HepG2 (cell line): ENCODE results near the gene MT1F. TPM values are rescaled to one million over a fixed set of nuclear protein-coding genes. Genes with fewer than 3 reads are reported as not detected.

Experiments
- ARNT2 ChIP-seq: sonication (generic); formaldehyde crosslinking; IDR thresholded peaks from 2 replicates; pipeline ENCODE4 v1.8.0; 2022; ENCODE audit warnings: mild to moderate bottlenecking, low read depth, missing genetic modification reagents, moderate library complexity
- HNRNPH1 ChIP-seq: fragments of 200-400 bp; formaldehyde crosslinking; optimal IDR thresholded peaks from 2 replicates; pipeline ENCODE3; 2017; ENCODE audit warnings: mild to moderate bottlenecking, low read depth, low read length
- ISL2 ChIP-seq: sonication (generic); formaldehyde crosslinking; IDR thresholded peaks from 2 replicates; pipeline ENCODE4 v1.5.0; 2020; ENCODE audit warnings: missing genetic modification reagents
- RAD21 ChIP-seq: fragments of 450-650 bp; formaldehyde crosslinking; IDR thresholded peaks from 2 replicates; pipeline ENCODE4 v1.5.0; 2020; ENCODE audit warnings: mild to moderate bottlenecking
- RXRA ChIP-seq: sonication (generic); formaldehyde crosslinking; IDR thresholded peaks from 2 replicates; pipeline ENCODE4 v1.5.1; 2020; ENCODE audit warnings: missing genetic modification reagents
- ZBTB42 ChIP-seq: sonication (generic); formaldehyde crosslinking; IDR thresholded peaks from 2 replicates; pipeline ENCODE4 v1.5.0; 2020; ENCODE audit warnings: mild to moderate bottlenecking, missing genetic modification reagents
- ZNF260 ChIP-seq: sonication (generic); formaldehyde crosslinking; IDR thresholded peaks from 2 replicates; pipeline ENCODE4 v1.4.0; 2020; ENCODE audit warnings: missing genetic modification reagents, low read depth, mild to moderate bottlenecking, borderline replicate concordance
- ZNF441 ChIP-seq: sonication (generic); formaldehyde crosslinking; IDR thresholded peaks from 2 replicates; pipeline ENCODE4 v1.7.0; 2021; ENCODE audit warnings: missing genetic modification reagents, borderline replicate concordance
- ZZZ3 ChIP-seq: sonication (generic); formaldehyde crosslinking; IDR thresholded peaks from 2 replicates; pipeline ENCODE4 v1.4.0; 2020; ENCODE audit warnings: missing genetic modification reagents, mild to moderate bottlenecking, borderline replicate concordance
- polyA plus RNA-seq, 8 experiments: library from polyadenylated mRNA; depleted of rRNA in 3 of 8; stranded (reverse) in 7 of 8; unstranded in 1 of 8; fragments of >200 nt; fragmentation: Illumina TruSeq in 4 of 8; extraction: Trizol in 4 of 8; gene quantifications; 2 replicates each; pipeline versions ENCODE4 v1.2.1 to v1.2.3, GENCODE V29; 2011 to 2016; ENCODE audit warnings: low read depth in 4 of 8, missing spikeins in 1 of 8, mixed read lengths in 1 of 8; ENCODE audit not compliant: insufficient read depth in 1 of 8
- total RNA-seq, 5 experiments: library from RNA; depleted of rRNA; stranded (reverse); fragments of >200 nt; fragmentation: Illumina TruSeq; extraction: Trizol; gene quantifications; 2 replicates each; pipeline ENCODE4 v1.2.3, GENCODE V29; 2016; ENCODE audit warnings: low read depth in 1 of 5
- TF ChIP-seq, protein P1 (sequence below): sonication (generic); formaldehyde crosslinking; IDR thresholded peaks from 2 replicates; pipeline ENCODE4 v1.4.0; 2020; ENCODE audit warnings: missing genetic modification reagents
- TF ChIP-seq, protein P2 (sequence below): sonication (generic); IDR thresholded peaks from 2 replicates; pipeline ENCODE4 v1.6.1; 2016; ENCODE audit warnings: low read depth, borderline replicate concordance
- TF ChIP-seq, protein P3 (sequence below): sonication (generic); formaldehyde crosslinking; IDR thresholded peaks from 2 replicates; pipeline ENCODE4 v1.4.0; 2020; ENCODE audit warnings: mild to moderate bottlenecking, missing genetic modification reagents
- TF ChIP-seq, protein P4 (sequence below): IDR thresholded peaks from 2 replicates; pipeline ENCODE4 v1.4.0; 2020; ENCODE audit warnings: mild to moderate bottlenecking, missing genetic modification reagents
- TF ChIP-seq, protein P5 (sequence below): sonication (generic); formaldehyde crosslinking; IDR thresholded peaks from 2 replicates; pipeline ENCODE4 v1.4.0; 2020; ENCODE audit warnings: missing genetic modification reagents

Gene MT1F
- total and polyA plus RNA-seq, 2 of the 13 experiments (the other 11 are each of a cell fraction or from before 2014, with no cell fraction given), result 1.9 to 169 TPM

DNA sequence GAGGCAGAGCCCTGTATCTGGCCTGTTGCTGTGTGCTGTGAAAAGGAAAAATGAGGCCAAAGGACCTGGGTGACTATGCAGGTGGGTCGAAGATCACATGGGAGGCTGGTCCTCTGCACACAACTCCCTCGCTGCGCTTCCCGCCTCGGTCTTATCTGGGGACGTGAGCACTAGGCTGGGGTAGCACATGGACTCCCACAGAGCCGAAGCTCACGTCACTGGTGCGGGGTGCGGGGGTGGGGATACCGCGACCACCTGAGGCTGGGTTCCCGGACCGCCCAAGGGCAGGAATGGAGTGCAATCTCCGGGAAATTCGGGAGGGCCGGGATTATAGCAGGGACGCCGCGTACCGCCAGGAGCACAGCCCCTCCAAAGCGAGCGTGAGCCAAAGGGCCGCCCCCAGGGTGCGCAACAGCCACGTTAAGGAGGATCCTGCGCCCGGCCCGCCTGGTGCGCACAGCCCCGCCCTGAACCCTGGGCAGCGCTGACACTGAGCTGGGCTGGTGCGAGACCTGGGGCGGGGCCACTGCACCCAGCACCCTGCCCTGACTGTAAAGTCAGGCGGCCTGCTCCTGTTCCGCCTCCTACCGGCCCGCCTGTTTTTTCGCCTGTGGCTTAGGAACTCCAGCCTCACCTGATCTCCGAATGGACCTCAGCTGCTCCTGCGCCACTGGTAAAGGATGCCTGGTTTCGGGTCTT lies 14.5 kb upstream of the MT1F start (continued):
- 0 out of 2 replicates have a peak, but pooled peaks have one; percentile 36 for TF ChIP-seq RXRA (CRISPR knock-in tag)
- TF ChIP-seq, protein P1, sequence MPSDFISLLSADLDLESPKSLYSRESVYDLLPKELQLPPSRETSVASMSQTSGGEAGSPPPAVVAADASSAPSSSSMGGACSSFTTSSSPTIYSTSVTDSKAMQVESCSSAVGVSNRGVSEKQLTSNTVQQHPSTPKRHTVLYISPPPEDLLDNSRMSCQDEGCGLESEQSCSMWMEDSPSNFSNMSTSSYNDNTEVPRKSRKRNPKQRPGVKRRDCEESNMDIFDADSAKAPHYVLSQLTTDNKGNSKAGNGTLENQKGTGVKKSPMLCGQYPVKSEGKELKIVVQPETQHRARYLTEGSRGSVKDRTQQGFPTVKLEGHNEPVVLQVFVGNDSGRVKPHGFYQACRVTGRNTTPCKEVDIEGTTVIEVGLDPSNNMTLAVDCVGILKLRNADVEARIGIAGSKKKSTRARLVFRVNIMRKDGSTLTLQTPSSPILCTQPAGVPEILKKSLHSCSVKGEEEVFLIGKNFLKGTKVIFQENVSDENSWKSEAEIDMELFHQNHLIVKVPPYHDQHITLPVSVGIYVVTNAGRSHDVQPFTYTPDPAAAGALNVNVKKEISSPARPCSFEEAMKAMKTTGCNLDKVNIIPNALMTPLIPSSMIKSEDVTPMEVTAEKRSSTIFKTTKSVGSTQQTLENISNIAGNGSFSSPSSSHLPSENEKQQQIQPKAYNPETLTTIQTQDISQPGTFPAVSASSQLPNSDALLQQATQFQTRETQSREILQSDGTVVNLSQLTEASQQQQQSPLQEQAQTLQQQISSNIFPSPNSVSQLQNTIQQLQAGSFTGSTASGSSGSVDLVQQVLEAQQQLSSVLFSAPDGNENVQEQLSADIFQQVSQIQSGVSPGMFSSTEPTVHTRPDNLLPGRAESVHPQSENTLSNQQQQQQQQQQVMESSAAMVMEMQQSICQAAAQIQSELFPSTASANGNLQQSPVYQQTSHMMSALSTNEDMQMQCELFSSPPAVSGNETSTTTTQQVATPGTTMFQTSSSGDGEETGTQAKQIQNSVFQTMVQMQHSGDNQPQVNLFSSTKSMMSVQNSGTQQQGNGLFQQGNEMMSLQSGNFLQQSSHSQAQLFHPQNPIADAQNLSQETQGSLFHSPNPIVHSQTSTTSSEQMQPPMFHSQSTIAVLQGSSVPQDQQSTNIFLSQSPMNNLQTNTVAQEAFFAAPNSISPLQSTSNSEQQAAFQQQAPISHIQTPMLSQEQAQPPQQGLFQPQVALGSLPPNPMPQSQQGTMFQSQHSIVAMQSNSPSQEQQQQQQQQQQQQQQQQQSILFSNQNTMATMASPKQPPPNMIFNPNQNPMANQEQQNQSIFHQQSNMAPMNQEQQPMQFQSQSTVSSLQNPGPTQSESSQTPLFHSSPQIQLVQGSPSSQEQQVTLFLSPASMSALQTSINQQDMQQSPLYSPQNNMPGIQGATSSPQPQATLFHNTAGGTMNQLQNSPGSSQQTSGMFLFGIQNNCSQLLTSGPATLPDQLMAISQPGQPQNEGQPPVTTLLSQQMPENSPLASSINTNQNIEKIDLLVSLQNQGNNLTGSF (CRISPR knock-in tag), result peak; percentile 55; the same call in 1 of the 2 replicates
- TF ChIP-seq ZZZ3 (CRISPR knock-in tag), result 0 out of 2 replicates have a peak, but pooled peaks have one; percentile 29
- TF ChIP-seq, protein P2, sequence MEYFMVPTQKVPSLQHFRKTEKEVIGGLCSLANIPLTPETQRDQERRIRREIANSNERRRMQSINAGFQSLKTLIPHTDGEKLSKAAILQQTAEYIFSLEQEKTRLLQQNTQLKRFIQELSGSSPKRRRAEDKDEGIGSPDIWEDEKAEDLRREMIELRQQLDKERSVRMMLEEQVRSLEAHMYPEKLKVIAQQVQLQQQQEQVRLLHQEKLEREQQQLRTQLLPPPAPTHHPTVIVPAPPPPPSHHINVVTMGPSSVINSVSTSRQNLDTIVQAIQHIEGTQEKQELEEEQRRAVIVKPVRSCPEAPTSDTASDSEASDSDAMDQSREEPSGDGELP, result no peak
- peak; percentile 38; the same call in 1 of the 2 replicates for TF ChIP-seq RAD21
- no peak for TF ChIP-seq HNRNPH1
- peak; percentile 67; the same call in 1 of the 2 replicates for TF ChIP-seq ARNT2 (CRISPR knock-in tag)
- peak; percentile 76; the same call in 1 of the 2 replicates for TF ChIP-seq ZNF441 (CRISPR knock-in tag)
- no peak for TF ChIP-seq ISL2 (CRISPR knock-in tag)
- TF ChIP-seq ZBTB42 (CRISPR knock-in tag), result no peak
- TF ChIP-seq, protein P3, sequence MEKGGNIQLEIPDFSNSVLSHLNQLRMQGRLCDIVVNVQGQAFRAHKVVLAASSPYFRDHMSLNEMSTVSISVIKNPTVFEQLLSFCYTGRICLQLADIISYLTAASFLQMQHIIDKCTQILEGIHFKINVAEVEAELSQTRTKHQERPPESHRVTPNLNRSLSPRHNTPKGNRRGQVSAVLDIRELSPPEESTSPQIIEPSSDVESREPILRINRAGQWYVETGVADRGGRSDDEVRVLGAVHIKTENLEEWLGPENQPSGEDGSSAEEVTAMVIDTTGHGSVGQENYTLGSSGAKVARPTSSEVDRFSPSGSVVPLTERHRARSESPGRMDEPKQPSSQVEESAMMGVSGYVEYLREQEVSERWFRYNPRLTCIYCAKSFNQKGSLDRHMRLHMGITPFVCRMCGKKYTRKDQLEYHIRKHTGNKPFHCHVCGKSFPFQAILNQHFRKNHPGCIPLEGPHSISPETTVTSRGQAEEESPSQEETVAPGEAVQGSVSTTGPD (CRISPR knock-in tag), result no peak
- 0 out of 2 replicates have a peak, but pooled peaks have one; percentile 42 for TF ChIP-seq ZNF260 (CRISPR knock-in tag)
- TF ChIP-seq, protein P4, sequence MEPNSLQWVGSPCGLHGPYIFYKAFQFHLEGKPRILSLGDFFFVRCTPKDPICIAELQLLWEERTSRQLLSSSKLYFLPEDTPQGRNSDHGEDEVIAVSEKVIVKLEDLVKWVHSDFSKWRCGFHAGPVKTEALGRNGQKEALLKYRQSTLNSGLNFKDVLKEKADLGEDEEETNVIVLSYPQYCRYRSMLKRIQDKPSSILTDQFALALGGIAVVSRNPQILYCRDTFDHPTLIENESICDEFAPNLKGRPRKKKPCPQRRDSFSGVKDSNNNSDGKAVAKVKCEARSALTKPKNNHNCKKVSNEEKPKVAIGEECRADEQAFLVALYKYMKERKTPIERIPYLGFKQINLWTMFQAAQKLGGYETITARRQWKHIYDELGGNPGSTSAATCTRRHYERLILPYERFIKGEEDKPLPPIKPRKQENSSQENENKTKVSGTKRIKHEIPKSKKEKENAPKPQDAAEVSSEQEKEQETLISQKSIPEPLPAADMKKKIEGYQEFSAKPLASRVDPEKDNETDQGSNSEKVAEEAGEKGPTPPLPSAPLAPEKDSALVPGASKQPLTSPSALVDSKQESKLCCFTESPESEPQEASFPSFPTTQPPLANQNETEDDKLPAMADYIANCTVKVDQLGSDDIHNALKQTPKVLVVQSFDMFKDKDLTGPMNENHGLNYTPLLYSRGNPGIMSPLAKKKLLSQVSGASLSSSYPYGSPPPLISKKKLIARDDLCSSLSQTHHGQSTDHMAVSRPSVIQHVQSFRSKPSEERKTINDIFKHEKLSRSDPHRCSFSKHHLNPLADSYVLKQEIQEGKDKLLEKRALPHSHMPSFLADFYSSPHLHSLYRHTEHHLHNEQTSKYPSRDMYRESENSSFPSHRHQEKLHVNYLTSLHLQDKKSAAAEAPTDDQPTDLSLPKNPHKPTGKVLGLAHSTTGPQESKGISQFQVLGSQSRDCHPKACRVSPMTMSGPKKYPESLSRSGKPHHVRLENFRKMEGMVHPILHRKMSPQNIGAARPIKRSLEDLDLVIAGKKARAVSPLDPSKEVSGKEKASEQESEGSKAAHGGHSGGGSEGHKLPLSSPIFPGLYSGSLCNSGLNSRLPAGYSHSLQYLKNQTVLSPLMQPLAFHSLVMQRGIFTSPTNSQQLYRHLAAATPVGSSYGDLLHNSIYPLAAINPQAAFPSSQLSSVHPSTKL, result 0 out of 2 replicates have a peak, but pooled peaks have one; percentile 13
- TF ChIP-seq, protein P5, sequence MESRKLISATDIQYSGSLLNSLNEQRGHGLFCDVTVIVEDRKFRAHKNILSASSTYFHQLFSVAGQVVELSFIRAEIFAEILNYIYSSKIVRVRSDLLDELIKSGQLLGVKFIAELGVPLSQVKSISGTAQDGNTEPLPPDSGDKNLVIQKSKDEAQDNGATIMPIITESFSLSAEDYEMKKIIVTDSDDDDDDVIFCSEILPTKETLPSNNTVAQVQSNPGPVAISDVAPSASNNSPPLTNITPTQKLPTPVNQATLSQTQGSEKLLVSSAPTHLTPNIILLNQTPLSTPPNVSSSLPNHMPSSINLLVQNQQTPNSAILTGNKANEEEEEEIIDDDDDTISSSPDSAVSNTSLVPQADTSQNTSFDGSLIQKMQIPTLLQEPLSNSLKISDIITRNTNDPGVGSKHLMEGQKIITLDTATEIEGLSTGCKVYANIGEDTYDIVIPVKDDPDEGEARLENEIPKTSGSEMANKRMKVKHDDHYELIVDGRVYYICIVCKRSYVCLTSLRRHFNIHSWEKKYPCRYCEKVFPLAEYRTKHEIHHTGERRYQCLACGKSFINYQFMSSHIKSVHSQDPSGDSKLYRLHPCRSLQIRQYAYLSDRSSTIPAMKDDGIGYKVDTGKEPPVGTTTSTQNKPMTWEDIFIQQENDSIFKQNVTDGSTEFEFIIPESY (CRISPR knock-in tag), result no peak
